T-cell (primary cell): ENCODE data around the gene FAM13A. TPM values are rescaled to one million over a fixed set of nuclear protein-coding genes. Genes with fewer than 3 reads are reported as not detected.

Source experiments
- ATAC-seq, 4 experiments: fragments of 200-7000 bp in 3 of 4; fragments of 150-1000 bp in 1 of 4; cut with Tn5 transposase; replicated peaks in 1 of 4; 1 replicate in 3 of 4; 2 replicates in 1 of 4; pipeline ENCODE4 v1.10.0; 2021; ENCODE audit warnings: moderate library complexity in 3 of 4, mild to moderate bottlenecking in 2 of 4, moderate number of reproducible peaks in 1 of 4
- CTCF ChIA-PET, 2 donors: fragments of 300-600 bp; sonication (Branson Sonifier 250); formaldehyde crosslinking; loops; one replicate each; lab custom pipeline; 2022; ENCODE audit warnings: antibody characterized with exemption in 2 of 2; lab: Charles Lee
- POLR2A ChIA-PET, 2 donors: fragments of 300-600 bp; sonication (Branson Sonifier 250); formaldehyde crosslinking; loops; one replicate each; lab custom pipeline; 2022; ENCODE audit warnings: antibody characterized with exemption in 2 of 2; lab: Charles Lee
- DNase-seq, 35 experiments: peaks; one replicate each; pipeline versions ENCODE4 v3.0.0 to v3.0.0-alpha.2; 2013 to 2023
- H3K27ac ChIP-seq: one replicate; pipeline ENCODE4 v1.5.1; 2013; ENCODE audit warnings: low read length
- H3K27me3 ChIP-seq, 2 experiments: replicated peaks in 1 of 2; 1 replicate in 1 of 2; 2 replicates in 1 of 2; pipeline versions ENCODE4 v1.6.1 to v1.7.0; 2013; ENCODE audit warnings: low read length in 1 of 2, mixed read lengths in 1 of 2; ENCODE audit not compliant: control insufficient read depth in 2 of 2, insufficient read depth in 2 of 2; ENCODE audit errors: extremely low read depth in 1 of 2
- H3K36me3 ChIP-seq, 2 donors: 1 replicate in 1 of 2; 2 replicates in 1 of 2; pipeline versions ENCODE4 v1.6.1 to v1.7.0; 2013; ENCODE audit warnings: low read length in 1 of 2; ENCODE audit not compliant: control insufficient read depth in 2 of 2, insufficient read depth in 1 of 2; ENCODE audit errors: extremely low read depth in 1 of 2
- H3K4me1 ChIP-seq, 2 experiments: 1 replicate in 1 of 2; 2 replicates in 1 of 2; pipeline versions ENCODE4 v1.6.1 to v1.7.0; 2013; ENCODE audit warnings: low read length in 2 of 2, mixed read lengths in 1 of 2; ENCODE audit not compliant: insufficient read depth in 2 of 2, control insufficient read depth in 1 of 2; ENCODE audit errors: extremely low read depth in 1 of 2
- H3K4me3 ChIP-seq, 2 donors: 1 replicate in 1 of 2; 2 replicates in 1 of 2; pipeline versions ENCODE4 v1.5.1 to v1.7.0; 2013; ENCODE audit warnings: mild to moderate bottlenecking in 2 of 2, low read length in 1 of 2, moderate library complexity in 1 of 2; ENCODE audit not compliant: control insufficient read depth in 1 of 2; ENCODE audit errors: extremely low read depth in 1 of 2
- H3K9me3 ChIP-seq: 2 replicates; pipeline ENCODE4 v1.7.0; 2013
- H3K27ac Mint-ChIP-seq, 2 donors: one replicate each; pipeline ENCODE4 v1.8.0; 2020 to 2021; ENCODE audit warnings: mild to moderate bottlenecking in 2 of 2, mixed read lengths in 2 of 2
- H3K27me3 Mint-ChIP-seq, 2 donors: one replicate each; pipeline ENCODE4 v1.8.0; 2021 to 2022; ENCODE audit warnings: mixed read lengths in 2 of 2
- H3K36me3 Mint-ChIP-seq: one replicate; pipeline ENCODE4 v1.8.0; 2021; ENCODE audit warnings: mixed read lengths
- H3K4me1 Mint-ChIP-seq, 3 donors: one replicate each; pipeline ENCODE4 v1.8.0; 2020 to 2022; ENCODE audit warnings: mixed read lengths in 3 of 3, mild to moderate bottlenecking in 1 of 3
- H3K4me3 Mint-ChIP-seq, 3 donors: one replicate each; pipeline ENCODE4 v1.8.0; 2020 to 2022; ENCODE audit warnings: mild to moderate bottlenecking in 3 of 3, mixed read lengths in 3 of 3, moderate library complexity in 3 of 3
- H3K9me3 Mint-ChIP-seq, 3 donors: one replicate each; pipeline ENCODE4 v1.8.0; 2020 to 2022; ENCODE audit warnings: mixed read lengths in 3 of 3
- WGBS: methylation state at CpG from one replicate; pipeline ENCODE4 v1.1.5; 2013; ENCODE audit warnings: missing lambda C conversion rate; ENCODE audit not compliant: insufficient coverage; 5-methylcytosine and 5-hydroxymethylcytosine counted together
- total RNA-seq, 35 experiments: library from RNA in 6 of 35; stranded (reverse) in 6 of 35; fragments of 120-200 nt in 1 of 35; gene quantifications; one replicate each; pipeline versions ENCODE4 v1.2.1 to v1.2.4 and lab custom pipeline; 2013 to 2026

The FAM13A gene
- total RNA-seq, 5 donors from 2014 or later (not counting 1 experiment from before 2014, with no cell fraction given): 11.3 to 92.9 (median 22.7) TPM

DNA sequence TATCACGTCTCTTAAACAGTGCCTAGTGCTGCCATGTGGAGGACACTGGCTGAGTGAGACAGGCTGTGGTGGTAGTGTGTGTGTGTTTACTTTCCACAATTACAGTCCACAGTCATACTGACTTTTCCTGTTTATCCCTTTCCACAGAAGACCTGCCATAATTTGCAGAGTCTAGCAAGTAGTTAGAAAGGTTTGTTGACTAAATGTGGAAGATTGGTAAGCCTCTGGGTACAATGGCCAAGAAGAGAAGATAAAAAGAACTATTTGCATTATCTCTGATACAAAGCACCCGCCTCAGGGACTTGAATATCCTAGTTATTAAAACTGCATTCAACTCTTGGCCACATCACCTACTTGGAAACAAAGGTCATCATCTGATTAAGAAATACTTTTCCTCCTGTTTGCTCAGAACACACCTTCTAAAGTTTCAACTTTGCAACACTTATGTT, 89.1 kb downstream of the FAM13A start:
- POLR2A ChIA-PET: no interaction called here
- whole genome bisulfite sequencing: no CpG with 5 or more reads among the region's 2 CpGs

DNA sequence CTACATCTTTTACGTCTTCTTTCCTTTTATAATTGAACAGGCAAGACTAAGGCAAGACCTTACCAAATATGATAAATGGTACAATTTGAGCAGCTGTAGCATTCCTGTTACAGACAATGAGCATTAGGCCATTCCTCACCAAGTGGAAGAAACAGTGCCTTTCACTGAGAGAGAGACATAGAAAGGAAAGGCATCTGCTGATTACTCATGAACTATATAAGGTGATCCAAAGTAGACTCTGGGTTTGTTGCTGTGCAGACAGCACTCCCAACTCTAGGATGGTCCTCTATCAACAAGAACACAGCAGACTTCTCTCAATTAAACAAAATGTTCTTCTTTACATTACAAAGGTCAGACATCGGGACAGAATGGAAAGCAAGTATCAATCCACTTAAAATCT, 91.9 kb downstream of the FAM13A start:
- no CpG with 5 or more reads among the region's 2 CpGs for WGBS
- Mint-ChIP-seq H3K4me1 (peaks cover 6 to 12% (median 7%) of the 10 kb centered on the region in 3 donors), H3K27me3 (no peaks in the 10 kb centered on the region), H3K9me3 (no peaks in the 10 kb centered on the region), H3K27ac (no peak overlapping the region), H3K36me3 (no peaks in the 10 kb centered on the region), H3K4me3 (no peak overlapping the region)
- no peaks in the 10 kb centered on the region for H3K36me3 ChIP-seq
- H3K4me3 ChIP-seq: no peak overlapping the region
- H3K9me3 ChIP-seq: no peaks in the 10 kb centered on the region
- H3K4me1 ChIP-seq: peaks cover 0 to 8% of the 10 kb centered on the region in 2 experiments
- ChIA-PET CTCF (no interaction called here), POLR2A (no interaction called here)
- H3K27me3 ChIP-seq: no peaks in the 10 kb centered on the region
- DNase-seq (no peak), ATAC-seq (no peak)
- H3K27ac ChIP-seq: no peak overlapping the region

More for the DNA sequence above, 89.1 kb downstream of the FAM13A start:
- H3K4me3 ChIP-seq: no peak overlapping the region
- Mint-ChIP-seq H3K4me3 (no peak overlapping the region), H3K9me3 (peaks cover 0 to 2% (median 2%) of the 10 kb centered on the region in 3 donors), H3K36me3 (no peaks in the 10 kb centered on the region), H3K27ac (no peak overlapping the region), H3K4me1 (peaks cover 0 to 3% (median 2%) of the 10 kb centered on the region in 3 donors), H3K27me3 (peaks cover 0 to 1% of the 10 kb centered on the region in 2 donors)
- no peaks in the 10 kb centered on the region for H3K9me3 ChIP-seq
- CTCF ChIA-PET: no interaction called here
- H3K27me3 ChIP-seq: no peaks in the 10 kb centered on the region
- H3K36me3 ChIP-seq: no peaks in the 10 kb centered on the region
- DNase-seq (no peak), ATAC-seq (no peak)
- H3K27ac ChIP-seq: no peak overlapping the region
- no peaks in the 10 kb centered on the region for H3K4me1 ChIP-seq

DNA sequence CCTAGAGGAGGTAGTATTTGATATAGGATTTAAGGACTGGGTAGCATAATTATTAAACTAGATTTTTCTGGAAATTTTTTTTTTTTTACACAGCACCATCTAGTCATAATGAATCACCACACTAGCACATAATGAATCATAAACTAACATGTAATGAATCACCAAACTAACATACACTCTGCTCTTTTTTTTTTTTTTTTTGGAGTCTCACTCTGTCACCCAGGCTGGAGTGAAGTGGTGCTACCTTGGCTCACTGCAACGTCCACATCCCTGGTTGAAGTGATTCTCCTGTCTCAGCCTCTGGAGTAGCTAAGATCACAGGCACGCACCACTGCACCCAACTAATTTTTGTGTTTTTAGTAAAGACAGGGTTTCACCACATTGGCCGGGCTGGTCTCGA, 92.5 kb downstream of the FAM13A start:
- CTCF ChIA-PET: interaction anchor here in 1 of 2 donors (0.6 kb wide), 1 partner anchor 24 kb away, joined by 3 read pairs; no protein-coding TSS in a partner anchor

DNA sequence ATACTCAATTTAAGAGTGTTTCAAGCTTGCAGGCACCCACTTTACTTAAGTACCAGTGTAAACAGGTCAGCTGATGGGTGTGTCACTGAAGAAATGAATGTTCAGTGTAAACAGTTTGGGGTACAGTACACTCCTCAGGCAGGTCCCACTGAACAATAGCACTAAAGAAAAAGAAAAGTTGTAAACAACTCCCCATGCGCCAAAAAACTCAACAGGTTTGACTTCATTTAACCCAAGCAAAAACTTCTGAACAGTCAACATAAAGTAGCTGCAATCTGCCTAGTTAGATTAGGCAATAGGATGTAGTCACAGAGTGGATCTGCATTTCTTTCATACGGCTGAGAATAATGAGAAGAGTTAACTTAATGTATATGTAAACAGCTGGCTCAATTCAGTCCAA, 93.2 kb downstream of the FAM13A start:
- peak overlapping the region in 1 of 2 donors; percentile 16 for H3K27ac Mint-ChIP-seq
- CTCF ChIA-PET: interaction anchor here in 1 of 2 donors (0.6 kb wide), 1 partner anchor 25 kb away, joined by 3 read pairs; no protein-coding TSS in a partner anchor

More for the DNA sequence above, 92.5 kb downstream of the FAM13A start:
- Mint-ChIP-seq H3K4me3 (no peak overlapping the region), H3K9me3 (peaks cover 0 to 1% (median under 1%) of the 10 kb centered on the region in 3 donors), H3K27ac (no peak overlapping the region), H3K27me3 (no peaks in the 10 kb centered on the region), H3K4me1 (peaks cover 7 to 12% (median 7%) of the 10 kb centered on the region in 3 donors), H3K36me3 (no peaks in the 10 kb centered on the region)
- Histone ChIP-seq H3K4me1 (peaks cover 0 to 10% of the 10 kb centered on the region in 2 experiments), H3K27me3 (no peaks in the 10 kb centered on the region), H3K4me3 (no peak overlapping the region), H3K9me3 (no peaks in the 10 kb centered on the region), H3K27ac (no peak overlapping the region), H3K36me3 (no peaks in the 10 kb centered on the region)
- 90% methylated on average over 1 of the region's 4 CpGs for WGBS
- ATAC-seq (no peak), DNase-seq (no peak)
- POLR2A ChIA-PET: no interaction called here

DNA sequence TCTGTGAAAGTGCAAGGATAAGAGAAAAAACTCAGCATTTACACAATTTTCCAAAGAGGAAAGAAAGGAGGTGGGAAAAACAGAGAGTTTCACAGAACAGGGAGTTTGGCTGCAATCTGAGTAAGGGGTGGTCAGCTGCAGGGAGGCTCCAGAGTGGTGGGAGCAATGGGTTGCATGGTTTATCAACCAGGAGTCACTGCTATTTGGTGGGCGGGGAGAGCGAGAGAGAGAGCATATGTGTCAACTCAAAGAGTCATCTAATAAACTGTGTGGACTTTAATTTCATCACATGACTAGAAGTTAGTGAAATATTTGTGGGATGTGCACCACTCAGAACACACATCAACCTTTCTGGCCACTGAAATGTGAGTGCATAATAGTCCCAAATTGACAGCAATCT, 94.6 kb downstream of the FAM13A start:
- Mint-ChIP-seq H3K9me3 (peaks cover 0 to 12% (median 5%) of the 10 kb centered on the region in 3 donors), H3K27me3 (no peaks in the 10 kb centered on the region), H3K4me1 (peaks cover 7 to 12% (median 7%) of the 10 kb centered on the region in 3 donors), H3K36me3 (no peaks in the 10 kb centered on the region), H3K27ac (no peak overlapping the region), H3K4me3 (no peak overlapping the region)
- WGBS: no CpG with 5 or more reads among the region's 2 CpGs
- Histone ChIP-seq H3K36me3 (no peaks in the 10 kb centered on the region), H3K4me3 (no peak overlapping the region), H3K27ac (no peak overlapping the region), H3K9me3 (no peaks in the 10 kb centered on the region), H3K4me1 (peaks cover 0 to 10% of the 10 kb centered on the region in 2 experiments), H3K27me3 (no peaks in the 10 kb centered on the region)
- CTCF ChIA-PET: interaction anchor here in 1 of 2 donors (0.8 kb wide), 1 partner anchor 249 kb away, joined by 3 read pairs; no protein-coding TSS in a partner anchor
- POLR2A ChIA-PET: no interaction called here
- ATAC-seq: no peak
- DNase-seq: no peak

More for the DNA sequence above, 93.2 kb downstream of the FAM13A start:
- H3K4me1 ChIP-seq: peaks cover 0 to 10% of the 10 kb centered on the region in 2 experiments
- ATAC-seq (no peak), DNase-seq (no peak)
- no peaks in the 10 kb centered on the region for H3K27me3 Mint-ChIP-seq
- no peaks in the 10 kb centered on the region for H3K9me3 ChIP-seq
- no peaks in the 10 kb centered on the region for H3K36me3 ChIP-seq
- H3K4me1 Mint-ChIP-seq: peaks cover 7 to 12% (median 7%) of the 10 kb centered on the region in 3 donors
- no peaks in the 10 kb centered on the region for H3K27me3 ChIP-seq
- no peak overlapping the region for H3K27ac ChIP-seq
- H3K9me3 Mint-ChIP-seq: peaks cover 0 to 7% (median 5%) of the 10 kb centered on the region in 3 donors
- POLR2A ChIA-PET: no interaction called here
- no peak overlapping the region for H3K4me3 Mint-ChIP-seq
- WGBS: no CpG with 5 or more reads among the region's 2 CpGs
- no peaks in the 10 kb centered on the region for H3K36me3 Mint-ChIP-seq
- H3K4me3 ChIP-seq: no peak overlapping the region

DNA sequence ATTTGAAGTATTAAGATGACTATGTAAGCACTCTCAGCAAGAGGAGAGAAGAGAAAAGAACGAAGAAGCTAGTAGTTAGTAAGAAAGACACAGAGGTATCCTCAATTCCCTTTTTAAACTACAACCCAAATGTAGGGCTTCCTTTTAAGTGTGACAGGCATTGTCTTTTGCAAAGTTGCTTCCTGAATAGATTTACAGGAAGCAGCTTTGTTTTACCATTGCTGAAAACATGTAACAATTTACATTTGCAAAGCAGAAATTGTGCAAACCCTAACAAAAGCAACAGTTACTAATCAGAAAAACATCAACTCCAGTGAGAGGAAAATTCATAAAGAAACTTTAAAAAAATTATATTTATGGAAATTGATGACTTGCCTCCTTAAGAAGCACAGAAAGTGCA, 96.4 kb downstream of the FAM13A start:
- Histone ChIP-seq H3K36me3 (no peaks in the 10 kb centered on the region), H3K4me1 (peaks cover 0 to 10% of the 10 kb centered on the region in 2 experiments), H3K4me3 (no peak overlapping the region), H3K27me3 (no peaks in the 10 kb centered on the region), H3K9me3 (no peaks in the 10 kb centered on the region), H3K27ac (no peak overlapping the region)
- ATAC-seq (no peak), DNase-seq (no peak)
- no CpG with 5 or more reads among the region's 1 CpG for WGBS
- CTCF ChIA-PET: no interaction called here
- no peaks in the 10 kb centered on the region for H3K27me3 Mint-ChIP-seq
- H3K4me3 Mint-ChIP-seq: peak overlapping the region in 1 of 3 donors; percentile 1
- POLR2A ChIA-PET: interaction anchor here in 1 of 2 donors (0.5 kb wide), 1 partner anchor 308 kb away, joined by 3 read pairs; no protein-coding TSS in a partner anchor
- H3K27ac Mint-ChIP-seq: peak overlapping the region in 1 of 2 donors; percentile 29
- peaks cover 7 to 12% (median 7%) of the 10 kb centered on the region in 3 donors for H3K4me1 Mint-ChIP-seq
- H3K9me3 Mint-ChIP-seq: peaks cover 0 to 14% (median 5%) of the 10 kb centered on the region in 3 donors
- H3K36me3 Mint-ChIP-seq: no peaks in the 10 kb centered on the region
